ENCODE data around the gene CELF2.

The CELF2 gene

GRCh38 chr10:11284291-11285085, 266.8 kb downstream of the CELF2 start:
- DNase-seq: no peak

GRCh38 chr10:11285171-11285570, 267.5 kb downstream of the CELF2 start:
- no peak for DNase-seq

GRCh38 chr10:11286261-11286852, 268.7 kb downstream of the CELF2 start:
- DNase-seq: no peak

- no peak for DNase-seq
These were observed 270.6 kb downstream of the CELF2 start for GRCh38 chr10:11288302-11288701.

GRCh38 chr10:11290156-11290890, 272.7 kb downstream of the CELF2 start:
- DNase-seq: no peak

GRCh38 chr10:11292576-11293302, 275.1 kb downstream of the CELF2 start:
- no peak for DNase-seq

- no peak for DNase-seq
These were observed 275.7 kb downstream of the CELF2 start for GRCh38 chr10:11293332-11293731.

GRCh38 chr10:11294831-11295450, 277.3 kb downstream of the CELF2 start:
- no peak for DNase-seq

- no peak for DNase-seq
These were observed 277.8 kb downstream of the CELF2 start for GRCh38 chr10:11295492-11295891.

- no peak for DNase-seq
These were observed 279.5 kb downstream of the CELF2 start for GRCh38 chr10:11297136-11297535.

GRCh38 chr10:11298116-11298515, 280.4 kb downstream of the CELF2 start:
- DNase-seq: no peak

- no peak for DNase-seq
These were observed 281.5 kb downstream of the CELF2 start for GRCh38 chr10:11299125-11299524.

GRCh38 chr10:11300026-11300425, 282.4 kb downstream of the CELF2 start:
- no peak for DNase-seq

GRCh38 chr10:11300563-11300962, 282.9 kb downstream of the CELF2 start:
- no peak for DNase-seq

- DNase-seq: no peak
These were observed 284.0 kb downstream of the CELF2 start for GRCh38 chr10:11301571-11302111.

- DNase-seq: no peak
These were observed 284.5 kb downstream of the CELF2 start for GRCh38 chr10:11302181-11302580.

GRCh38 chr10:11303361-11304170, 285.9 kb downstream of the CELF2 start:
- no peak for DNase-seq

- no peak for DNase-seq
These were observed 287.4 kb downstream of the CELF2 start for GRCh38 chr10:11304906-11305585.

GRCh38 chr10:11305825-11306593, 288.3 kb downstream of the CELF2 start:
- DNase-seq: no peak

- no peak for DNase-seq
These were observed 289.3 kb downstream of the CELF2 start for GRCh38 chr10:11307004-11307403.

All from NCI-H1105 treated with DMSO at 0.1 percent for 48 hours (cell line).